GM18505 (cell line): ENCODE data around the gene C1orf53.

ENCODE experiments used
- ATAC-seq: cut with Tn5 transposase; IDR thresholded peaks from one replicate; pipeline ENCODE4 v1.9.1; 2021; ENCODE audit not compliant: unreplicated experiment
- POLR2A ChIP-seq: IDR thresholded peaks from 4 replicates; pipeline ENCODE4 v1.6.1; 2011; ENCODE audit warnings: borderline replicate concordance; ENCODE audit not compliant: insufficient read depth, insufficient read length; ENCODE audit errors: extremely low read depth

The C1orf53 gene

DNA sequence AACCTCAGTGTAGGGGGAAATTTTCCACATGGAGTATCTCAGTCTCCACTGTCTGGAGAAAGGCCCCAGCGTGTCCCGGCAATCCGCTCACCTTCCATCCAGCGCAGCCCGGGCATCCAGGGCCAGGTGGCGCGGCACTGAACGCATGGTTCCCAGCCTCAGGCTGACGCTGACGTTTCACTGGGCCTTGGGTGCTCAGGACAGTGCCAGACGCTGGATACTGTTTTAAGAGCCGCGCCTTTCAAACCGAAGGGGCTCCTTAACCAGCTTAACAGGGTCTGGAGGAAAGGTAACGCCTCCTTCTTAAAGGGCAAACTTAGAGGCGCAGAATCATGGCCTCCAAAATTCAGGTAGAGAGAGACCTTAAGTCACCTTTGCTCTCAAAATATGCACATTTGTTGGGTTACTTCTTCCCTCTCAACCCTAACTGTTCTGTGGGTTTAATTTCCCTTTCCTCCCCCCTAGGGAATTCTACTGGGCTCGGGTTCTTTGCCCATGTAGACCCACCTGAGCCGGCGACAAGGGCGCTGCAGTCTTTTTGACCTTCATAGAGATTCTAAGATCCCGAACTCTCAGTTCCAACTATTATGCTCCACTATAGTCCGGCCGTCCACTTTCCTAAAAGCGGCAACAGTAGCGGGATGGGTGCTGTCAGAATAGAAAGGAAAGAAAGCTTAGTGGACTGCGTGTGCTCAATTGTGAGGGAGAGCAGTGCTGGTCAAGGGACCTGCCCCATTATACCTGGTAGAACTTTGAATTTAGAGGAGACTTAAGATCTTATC, 11.3 kb downstream of the C1orf53 start:
- TF ChIP-seq POLR2A, result no peak
- no peak for ATAC-seq

DNA sequence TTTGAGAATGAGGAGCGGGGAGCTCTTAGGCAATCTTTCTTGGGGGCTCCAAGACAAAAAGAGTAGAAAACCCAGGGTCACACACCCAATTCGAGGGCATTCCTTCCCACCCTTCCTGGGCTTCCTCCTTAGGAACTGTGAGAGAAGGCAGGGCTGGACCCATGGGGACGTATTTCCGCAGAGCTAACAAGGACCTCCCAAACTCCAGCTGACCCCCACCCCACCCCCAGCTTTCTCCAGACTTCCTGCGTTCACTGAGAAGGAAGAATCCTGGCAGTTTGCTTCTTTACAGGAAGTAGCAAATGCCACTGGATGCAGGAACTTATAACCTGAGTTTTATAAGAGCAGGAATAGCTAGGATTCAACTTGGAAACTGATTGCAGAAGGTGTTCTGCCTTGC, 12.1 kb downstream of the C1orf53 start:
- no peak for ATAC-seq
- TF ChIP-seq POLR2A, result no peak

- no peak for ATAC-seq
- no peak for TF ChIP-seq POLR2A
These were observed 12.9 kb downstream of the C1orf53 start for GRCh38 chr1:197915260-197915861.

GRCh38 chr1:197915862-197916499, 13.6 kb downstream of the C1orf53 start:
- no peak for TF ChIP-seq POLR2A
- no peak for ATAC-seq

- no peak for ATAC-seq
- TF ChIP-seq POLR2A, result no peak
These were observed 14.1 kb downstream of the C1orf53 start for GRCh38 chr1:197916500-197916983.

DNA sequence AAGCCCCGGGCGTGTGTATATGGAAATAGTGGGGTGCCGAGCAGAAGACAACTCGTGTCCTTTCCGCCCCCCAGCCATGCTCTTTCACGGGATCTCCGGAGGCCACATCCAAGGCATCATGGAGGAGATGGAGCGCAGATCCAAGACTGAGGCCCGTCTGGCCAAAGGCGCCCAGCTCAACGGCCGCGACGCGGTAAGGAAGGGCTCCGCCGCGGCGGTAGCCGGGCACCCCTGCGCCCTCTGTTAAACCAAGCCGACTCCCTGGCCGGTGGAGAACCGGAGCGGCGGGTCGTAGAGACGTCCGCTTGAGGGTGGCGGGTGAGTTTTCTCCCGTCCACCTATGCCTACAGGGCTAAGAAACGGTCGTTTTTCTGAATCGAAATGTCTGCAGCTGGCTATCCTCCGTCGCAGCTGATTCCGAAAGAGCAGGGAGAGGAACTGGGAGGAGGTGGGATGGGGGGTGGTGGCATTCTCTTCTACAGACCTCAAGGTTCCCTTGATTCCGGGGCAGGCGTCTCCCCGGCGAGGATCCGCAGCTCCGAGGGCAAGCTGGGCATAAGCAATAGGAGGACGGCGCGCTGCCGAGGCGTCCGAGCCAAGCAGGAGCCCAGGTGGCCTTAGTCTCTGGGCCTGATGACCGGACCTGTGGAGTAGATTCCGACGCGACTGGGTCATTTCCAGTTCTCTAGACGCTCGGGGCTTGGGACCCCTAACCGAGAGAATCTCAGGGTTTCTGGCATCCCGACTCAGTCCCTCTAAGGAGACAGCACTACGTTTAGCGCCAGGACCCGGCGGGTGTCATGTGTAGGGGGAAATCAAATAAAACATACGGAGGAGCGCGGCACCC, 15.6 kb downstream of the C1orf53 start:
- ATAC-seq, result no peak
- TF ChIP-seq POLR2A, result no peak

GRCh38 chr1:197918807-197919345, 16.4 kb downstream of the C1orf53 start:
- TF ChIP-seq POLR2A, result no peak
- no peak for ATAC-seq

- no peak for ATAC-seq
- TF ChIP-seq POLR2A, result no peak
These were observed 17.1 kb downstream of the C1orf53 start for GRCh38 chr1:197919346-197920066.

GRCh38 chr1:197920067-197920396, 17.6 kb downstream of the C1orf53 start:
- no peak for ATAC-seq
- no peak for TF ChIP-seq POLR2A

DNA sequence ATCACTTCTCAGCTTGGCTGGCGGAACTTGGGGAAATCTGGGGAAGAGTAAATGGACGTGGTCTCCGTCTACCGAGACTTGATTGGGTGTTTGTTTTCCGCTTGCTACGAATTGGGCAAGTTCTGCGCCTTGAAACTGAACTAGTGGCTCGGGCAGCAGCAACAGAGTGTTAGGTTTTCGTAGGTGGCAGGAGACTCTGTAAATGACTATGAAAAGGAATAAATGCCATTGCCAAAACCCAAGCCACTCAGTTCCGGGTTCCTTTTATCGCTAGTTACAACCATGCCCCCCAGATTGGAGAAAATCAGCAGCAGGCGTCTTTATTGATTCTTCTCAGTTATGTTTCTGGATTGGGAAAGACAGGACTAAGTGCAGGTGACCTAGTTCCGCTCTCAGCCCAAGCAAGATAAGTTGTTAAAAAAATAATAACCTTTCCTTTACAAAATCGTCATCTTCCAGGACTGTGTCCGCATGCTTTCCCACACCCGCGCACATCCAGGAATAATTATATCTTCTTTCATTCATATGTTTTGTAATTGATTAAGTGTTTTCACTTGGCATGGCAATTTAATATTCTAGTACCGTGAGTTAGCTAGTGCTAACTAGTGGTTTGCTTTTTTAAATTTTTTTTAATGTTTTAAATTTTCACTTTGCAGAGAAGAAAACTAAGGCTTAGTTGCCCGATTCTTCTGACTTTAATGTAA, 18.1 kb downstream of the C1orf53 start:
- no peak for TF ChIP-seq POLR2A
- ATAC-seq, result no peak

DNA sequence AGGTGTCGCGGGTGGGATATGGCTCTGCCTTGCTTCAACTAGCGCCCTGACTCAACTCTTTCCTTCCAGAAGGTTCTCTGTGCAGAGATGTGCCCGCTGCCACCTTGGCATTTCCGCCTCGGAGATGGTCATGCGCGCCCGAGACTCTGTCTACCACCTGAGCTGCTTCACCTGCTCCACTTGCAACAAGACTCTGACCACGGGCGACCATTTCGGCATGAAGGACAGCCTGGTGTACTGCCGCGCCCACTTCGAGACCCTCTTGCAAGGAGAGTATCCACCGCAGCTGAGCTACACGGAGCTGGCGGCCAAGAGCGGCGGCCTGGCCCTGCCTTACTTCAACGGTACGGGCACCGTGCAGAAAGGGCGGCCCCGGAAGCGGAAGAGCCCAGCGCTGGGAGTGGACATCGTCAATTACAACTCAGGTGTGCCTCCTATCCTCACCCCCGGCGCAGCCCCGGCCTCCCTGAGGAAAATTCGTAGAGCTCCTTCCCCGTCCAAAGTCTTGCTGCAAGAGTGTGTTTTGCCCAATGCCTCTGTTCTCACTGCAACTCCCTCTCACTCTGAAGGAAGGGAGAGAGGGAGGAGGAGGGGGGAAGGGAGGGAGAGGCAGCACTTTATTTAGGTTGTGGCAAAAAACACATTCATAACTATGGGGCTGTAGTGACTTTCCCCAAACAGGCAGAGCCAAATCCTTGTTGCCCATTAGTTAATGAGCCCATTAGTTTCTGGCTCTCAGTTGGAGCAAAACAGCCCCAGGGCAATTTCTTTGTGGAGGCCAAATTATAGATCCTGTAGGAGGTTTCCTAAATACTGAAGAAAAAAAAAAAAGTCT, 19.0 kb downstream of the C1orf53 start:
- ATAC-seq, result no peak
- no peak for TF ChIP-seq POLR2A
